A549 (cell line): ENCODE data around the gene NDUFV2. TPM values are rescaled to one million over a fixed set of nuclear protein-coding genes. Genes with fewer than 3 reads are reported as not detected.
A peak's percentile ranks its signal among the peaks of the same experiment; 100 is the strongest.

Source experiments
- ATAC-seq, 2 experiments: fragments of 200-7000 bp in 1 of 2; fragments of >200 bp in 1 of 2; cut with Nextera tagmentation in 1 of 2; cut with Tn5 transposase in 1 of 2; 3 replicates each; pipeline versions ENCODE4 v1.8.0 to v1.9.1; 2018 to 2020; ENCODE audit warnings: mild to moderate bottlenecking in 1 of 2, moderate library complexity in 1 of 2
- CTCF ChIA-PET: fragments of 300-600 bp; sonication (Branson Sonifier 250); formaldehyde crosslinking; extraction: SDS; loops from one replicate; lab custom pipeline; 2021; ENCODE audit warnings: antibody characterized with exemption, inconsistent platforms; lab: Yijun Ruan, JAX
- POLR2A ChIA-PET: fragments of 350-600 bp; formaldehyde crosslinking; extraction: SDS; loops from one replicate; lab custom pipeline; 2021; ENCODE audit warnings: antibody characterized with exemption, inconsistent platforms; lab: Yijun Ruan, JAX
- DNase-seq, 2 experiments: peaks; one replicate each; pipeline versions ENCODE4 v3.0.0 to v3.0.0-alpha.2; 2011 to 2016; ENCODE audit warnings: low read depth in 1 of 2, low spot score in 1 of 2
- FAIRE-seq: peaks from 2 replicates; lab custom pipeline; 2011; peaks lifted over from hg19 to GRCh38; lab: Jason Lieb, UNC
- H3K27ac ChIP-seq, 2 experiments: fragments of >200 bp; sonication (Bioruptor Twin); formaldehyde crosslinking; 3 replicates each; pipeline ENCODE4 v1.5.1; 2016 to 2017
- H3K4me1 ChIP-seq: fragments of >200 bp; sonication (Bioruptor Twin); formaldehyde crosslinking; 3 replicates; pipeline ENCODE4 v1.6.1; 2016
- H3K4me2 ChIP-seq: fragments of >200 bp; sonication (Bioruptor Twin); formaldehyde crosslinking; 3 replicates; pipeline ENCODE4 v1.6.1; 2016
- H3K4me3 ChIP-seq: fragments of >200 bp; sonication (Bioruptor Twin); formaldehyde crosslinking; 3 replicates; pipeline ENCODE4 v1.5.1; 2016
- H3K9me3 ChIP-seq: fragments of >200 bp; sonication (Bioruptor Twin); formaldehyde crosslinking; 3 replicates; pipeline ENCODE4 v1.6.1; 2016
- BHLHE40 ChIP-seq: IDR thresholded peaks from 2 replicates; pipeline ENCODE4 v1.6.1; 2012; ENCODE audit warnings: low read depth, low read length, inconsistent platforms
- CHD2 ChIP-seq: fragments of 150-350 bp; IDR thresholded peaks from 2 replicates; pipeline ENCODE4 v1.6.1; 2014; ENCODE audit warnings: low read length; ENCODE audit not compliant: partially characterized antibody
- E2F6 ChIP-seq: IDR thresholded peaks from 2 replicates; pipeline ENCODE4 v1.6.1; 2012; ENCODE audit warnings: low read depth, borderline replicate concordance
- EP300 ChIP-seq, 2 experiments: fragments of >200 bp; sonication (Bioruptor Twin); formaldehyde crosslinking; IDR thresholded peaks; 2 replicates in 1 of 2; 3 replicates in 1 of 2; pipeline ENCODE4 v1.6.1; 2016 to 2017
- FOSB ChIP-seq: fragments of 250-450 bp; sonication (Bioruptor Pico); IDR thresholded peaks from 2 replicates; pipeline ENCODE4 v1.5.0; 2020; ENCODE audit warnings: mild to moderate bottlenecking, moderate library complexity
- FOSL2 ChIP-seq, 2 experiments: fragments of 450-650 bp in 1 of 2; fragments of >200 bp in 1 of 2; sonication (Bioruptor Twin) in 1 of 2; formaldehyde crosslinking; IDR thresholded peaks; 2 replicates each; pipeline versions ENCODE4 v1.5.0 to v1.6.1; 2016 to 2020; ENCODE audit warnings: mild to moderate bottlenecking in 1 of 2, moderate library complexity in 1 of 2
- GATA3 ChIP-seq: IDR thresholded peaks from 2 replicates; pipeline ENCODE4 v1.6.1; 2012; ENCODE audit warnings: borderline replicate concordance
- HDAC2 ChIP-seq: fragments of 200-600 bp; sonication (generic); IDR thresholded peaks from 2 replicates; pipeline ENCODE4 v1.6.1; 2016
- HOXB5 ChIP-seq: fragments of 250-450 bp; sonication (Bioruptor Pico); IDR thresholded peaks from 2 replicates; pipeline ENCODE4 v1.5.0; 2020; ENCODE audit warnings: mild to moderate bottlenecking, moderate library complexity
- JUNB ChIP-seq: fragments of >200 bp; sonication (Bioruptor Twin); formaldehyde crosslinking; IDR thresholded peaks from 2 replicates; pipeline ENCODE4 v1.6.1; 2016
- KDM5A ChIP-seq: fragments of 200-600 bp; sonication (generic); IDR thresholded peaks from 2 replicates; pipeline ENCODE4 v1.6.1; 2016; ENCODE audit warnings: antibody characterized with exemption, mild to moderate bottlenecking
- MAFK ChIP-seq: fragments of 450-650 bp; IDR thresholded peaks from 2 replicates; pipeline ENCODE4 v1.6.1; 2014; ENCODE audit not compliant: partially characterized antibody
- MAZ ChIP-seq: fragments of 150-350 bp; IDR thresholded peaks from 2 replicates; pipeline ENCODE4 v1.6.1; 2014; ENCODE audit warnings: antibody characterized with exemption, low read depth, low read length, borderline replicate concordance
- MYC ChIP-seq: IDR thresholded peaks from 2 replicates; pipeline ENCODE4 v1.6.1; 2012; ENCODE audit warnings: mild to moderate bottlenecking, inconsistent platforms, low read length, improper control_type of control experiment, borderline replicate concordance
- POLR2A ChIP-seq: IDR thresholded peaks from 2 replicates; pipeline ENCODE4 v1.6.1; 2012; ENCODE audit warnings: mild to moderate bottlenecking, low read length
- RARB ChIP-seq: fragments of 250-450 bp; sonication (Bioruptor Pico); IDR thresholded peaks from 2 replicates; pipeline ENCODE4 v1.8.0; 2021; ENCODE audit warnings: mild to moderate bottlenecking, moderate library complexity
- RCOR1 ChIP-seq: fragments of 150-350 bp; IDR thresholded peaks from 2 replicates; pipeline ENCODE4 v1.6.1; 2014; ENCODE audit warnings: antibody characterized with exemption, low read length, low read depth
- SMC3 ChIP-seq: fragments of >200 bp; sonication (Bioruptor Twin); formaldehyde crosslinking; IDR thresholded peaks from 3 replicates; pipeline ENCODE4 v1.6.1; 2018; ENCODE audit warnings: inconsistent platforms
- TP53 ChIP-seq: fragments of 250-450 bp; sonication (Bioruptor Pico); IDR thresholded peaks from 2 replicates; pipeline ENCODE4 v1.5.0; 2021; ENCODE audit warnings: mild to moderate bottlenecking, moderate library complexity
- ZSCAN20 ChIP-seq: fragments of 250-450 bp; sonication (Bioruptor Pico); IDR thresholded peaks from 2 replicates; pipeline ENCODE4 v1.8.0; 2022; ENCODE audit warnings: mild to moderate bottlenecking, moderate library complexity
- WGBS: methylation state at CpG from one replicate; pipeline ENCODE4 v1.1.6; 2017; ENCODE audit errors: missing lambda C conversion rate; 5-methylcytosine and 5-hydroxymethylcytosine counted together
- polyA plus RNA-seq, 4 experiments: library from polyadenylated mRNA; depleted of rRNA in 3 of 4; stranded (reverse); fragments of >200 nt; fragmentation: RNase III in 1 of 4; extraction: RNeasy Plus Mini Kit Qiagen cat#74134 plus additional on column Dnase treatment in 1 of 4; gene quantifications; 2 replicates in 3 of 4; 3 replicates in 1 of 4; pipeline ENCODE4 v1.2.3, GENCODE V29; 2011 to 2017
- TF ChIP-seq, protein P1 (sequence below): fragments of 200-600 bp; sonication (generic); IDR thresholded peaks from 2 replicates; pipeline ENCODE4 v1.6.1; 2016; ENCODE audit warnings: antibody characterized with exemption, mild to moderate bottlenecking, moderate library complexity

The NDUFV2 gene
- polyA plus RNA-seq, 2 of the 4 experiments (the other 2 are of a cell fraction), result 115 to 180 TPM

GRCh38 chr18:9081940-9082339 lies 20.6 kb upstream of the NDUFV2 start:
- Histone ChIP-seq H3K4me1 (0 out of 3 replicates have a peak, but pooled peaks cover 9% of the 10 kb centered on the region), H3K27ac (no peak overlapping the region), H3K4me2 (no peak overlapping the region), H3K9me3 (no peaks in the 10 kb centered on the region), H3K4me3 (no peak overlapping the region)
- no peak for FAIRE-seq
- ChIA-PET POLR2A (no interaction called here), CTCF (interaction anchor here (1.5 to 2.2 kb wide), 2 partner anchors 8 to 10 kb away, joined by 3 to 13 read pairs; no protein-coding TSS in a partner anchor)
- no peak for TF ChIP-seq FOSB (CRISPR knock-in tag)
- TF ChIP-seq HDAC2, result no peak
- TF ChIP-seq EP300 (IDR thresholded peaks at IDR 0.05), result no peak
- no peak for TF ChIP-seq HOXB5 (CRISPR knock-in tag)
- no peak for TF ChIP-seq MAFK
- no peak for TF ChIP-seq RARB (CRISPR knock-in tag)
- TF ChIP-seq SMC3, result no peak
- no peak for TF ChIP-seq RCOR1
- TF ChIP-seq BHLHE40, result no peak
- TF ChIP-seq CHD2, result no peak
- TF ChIP-seq FOSL2 (IDR thresholded peaks at IDR 0.05), result no peak
- no peak for TF ChIP-seq FOSL2 (CRISPR knock-in tag; IDR thresholded peaks at IDR 0.05)
- TF ChIP-seq E2F6, result no peak
- TF ChIP-seq POLR2A, result no peak
- ATAC-seq, result no peak
- DNase-seq, result no peak
- 90% methylated on average over 4 of the region's 4 CpGs for WGBS

DNA sequence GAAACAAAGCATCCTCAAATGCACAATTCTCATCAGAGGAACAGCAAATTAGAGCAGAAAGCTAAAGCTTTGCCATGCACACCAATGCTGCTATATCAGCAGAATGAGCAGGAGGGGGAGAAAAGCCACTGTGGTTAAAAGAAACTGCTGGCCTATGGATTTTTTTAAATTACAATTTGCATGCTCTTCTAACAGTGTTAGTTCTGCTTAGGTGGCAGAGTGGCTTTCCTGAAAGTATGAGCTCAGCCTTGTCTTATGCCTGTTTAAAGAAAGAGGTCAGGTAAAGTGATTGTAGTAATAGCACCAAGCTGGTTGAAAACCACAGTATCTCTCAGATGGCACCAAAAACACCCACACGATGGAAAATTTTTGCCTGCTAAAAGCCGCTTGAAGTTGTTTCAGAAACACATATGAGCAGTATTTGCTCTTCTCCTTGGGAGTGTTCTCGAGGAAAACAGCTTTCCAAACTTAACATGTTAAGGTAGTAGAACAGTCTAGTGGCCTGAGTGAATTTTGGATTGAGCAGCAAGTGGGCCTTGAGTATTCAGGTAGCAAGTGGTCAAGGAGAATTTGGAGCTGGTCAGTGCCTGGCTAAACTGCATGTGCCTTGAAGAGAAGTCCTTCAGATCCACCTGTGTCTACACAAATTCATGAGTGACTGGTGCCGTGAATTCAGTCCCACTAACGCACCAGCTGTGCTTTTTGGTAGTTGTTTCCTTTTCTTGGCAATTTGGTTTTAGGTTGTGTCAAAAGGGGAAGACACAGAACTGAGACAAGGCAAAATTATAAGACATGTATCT lies 19.6 kb upstream of the NDUFV2 start:
- CTCF ChIA-PET, result interaction anchor here (0.6 to 2.2 kb wide), 6 partner anchors 9 to 19 kb away, joined by 3 to 13 read pairs (median 4); partner anchors contain the start of gene NDUFV2

DNA sequence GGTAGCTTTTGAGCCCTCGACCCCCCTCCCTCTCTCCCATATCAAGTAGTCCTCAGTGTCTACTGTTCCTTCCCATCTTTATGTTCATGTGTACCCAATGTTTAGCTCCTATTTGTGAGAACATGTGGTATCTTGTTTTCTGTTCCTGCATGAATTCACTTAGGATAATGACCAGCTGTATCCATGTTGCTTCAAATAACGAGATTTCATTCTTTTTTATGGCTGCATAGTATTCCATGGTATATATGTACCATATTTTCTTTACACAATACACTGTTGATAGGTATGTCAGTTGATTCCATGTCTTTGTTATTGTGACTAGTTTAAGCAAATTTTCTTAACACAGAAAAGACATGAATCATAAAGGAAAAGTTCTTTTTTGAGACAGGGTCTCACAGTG lies 16.5 kb upstream of the NDUFV2 start:
- ATAC-seq (no peak), FAIRE-seq (no peak), DNase-seq (no peak)
- no peaks in the 10 kb centered on the region for H3K9me3 ChIP-seq
- ChIA-PET POLR2A (no interaction called here), CTCF (interaction anchor here (1.3 to 1.8 kb wide), 2 partner anchors 12 to 19 kb away, joined by 3 to 4 read pairs; no protein-coding TSS in a partner anchor)
- no peak overlapping the region for H3K4me2 ChIP-seq
- WGBS, result 16% methylated on average over 2 of the region's 2 CpGs
- TF ChIP-seq TP53 (CRISPR knock-in tag) (no peak), MYC (no peak), ZSCAN20 (CRISPR knock-in tag) (no peak), MAZ (no peak), BHLHE40 (no peak), JUNB (no peak), KDM5A (no peak)
- TF ChIP-seq, protein P1, sequence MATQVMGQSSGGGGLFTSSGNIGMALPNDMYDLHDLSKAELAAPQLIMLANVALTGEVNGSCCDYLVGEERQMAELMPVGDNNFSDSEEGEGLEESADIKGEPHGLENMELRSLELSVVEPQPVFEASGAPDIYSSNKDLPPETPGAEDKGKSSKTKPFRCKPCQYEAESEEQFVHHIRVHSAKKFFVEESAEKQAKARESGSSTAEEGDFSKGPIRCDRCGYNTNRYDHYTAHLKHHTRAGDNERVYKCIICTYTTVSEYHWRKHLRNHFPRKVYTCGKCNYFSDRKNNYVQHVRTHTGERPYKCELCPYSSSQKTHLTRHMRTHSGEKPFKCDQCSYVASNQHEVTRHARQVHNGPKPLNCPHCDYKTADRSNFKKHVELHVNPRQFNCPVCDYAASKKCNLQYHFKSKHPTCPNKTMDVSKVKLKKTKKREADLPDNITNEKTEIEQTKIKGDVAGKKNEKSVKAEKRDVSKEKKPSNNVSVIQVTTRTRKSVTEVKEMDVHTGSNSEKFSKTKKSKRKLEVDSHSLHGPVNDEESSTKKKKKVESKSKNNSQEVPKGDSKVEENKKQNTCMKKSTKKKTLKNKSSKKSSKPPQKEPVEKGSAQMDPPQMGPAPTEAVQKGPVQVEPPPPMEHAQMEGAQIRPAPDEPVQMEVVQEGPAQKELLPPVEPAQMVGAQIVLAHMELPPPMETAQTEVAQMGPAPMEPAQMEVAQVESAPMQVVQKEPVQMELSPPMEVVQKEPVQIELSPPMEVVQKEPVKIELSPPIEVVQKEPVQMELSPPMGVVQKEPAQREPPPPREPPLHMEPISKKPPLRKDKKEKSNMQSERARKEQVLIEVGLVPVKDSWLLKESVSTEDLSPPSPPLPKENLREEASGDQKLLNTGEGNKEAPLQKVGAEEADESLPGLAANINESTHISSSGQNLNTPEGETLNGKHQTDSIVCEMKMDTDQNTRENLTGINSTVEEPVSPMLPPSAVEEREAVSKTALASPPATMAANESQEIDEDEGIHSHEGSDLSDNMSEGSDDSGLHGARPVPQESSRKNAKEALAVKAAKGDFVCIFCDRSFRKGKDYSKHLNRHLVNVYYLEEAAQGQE, result no peak
- no peak overlapping the region for H3K27ac ChIP-seq
- H3K4me3 ChIP-seq, result no peak overlapping the region
- no peaks in the 10 kb centered on the region for H3K4me1 ChIP-seq

More for the DNA sequence above, 19.6 kb upstream of the NDUFV2 start:
- DNase-seq (no peak), FAIRE-seq (no peak), ATAC-seq (no peak)
- 80% methylated on average over 5 of the region's 5 CpGs for WGBS
- Histone ChIP-seq H3K4me2 (no peak overlapping the region), H3K4me3 (no peak overlapping the region), H3K9me3 (no peaks in the 10 kb centered on the region), H3K4me1 (0 out of 3 replicates have a peak, but pooled peaks cover 9% of the 10 kb centered on the region), H3K27ac (0 out of 6 replicates have a peak overlapping the region, but pooled peaks of 1 of the 2 experiments have one; percentile 31)
- POLR2A ChIA-PET, result no interaction called here
- TF ChIP-seq GATA3, result no peak
- peak; percentile 43 for TF ChIP-seq MAFK
